GM21737 (cell line): ENCODE results near the gene A2M.

Experiments used
- ATAC-seq: cut with Tn5 transposase; IDR thresholded peaks from one replicate; pipeline ENCODE4 v1.9.1; 2021; ENCODE audit warnings: mild to moderate bottlenecking, moderate library complexity; ENCODE audit not compliant: unreplicated experiment

Gene A2M

GRCh38 chr12:9122091-9122609, 6.4 kb upstream of the A2M start:
- no peak for ATAC-seq

GRCh38 chr12:9120487-9121184, 4.9 kb upstream of the A2M start:
- no peak for ATAC-seq

GRCh38 chr12:9118158-9118557, 2.4 kb upstream of the A2M start:
- peak; percentile 52 for ATAC-seq

- ATAC-seq = no peak
Observed at GRCh38 chr12:9114946-9115345, 773 bp downstream of the A2M start.

- no peak for ATAC-seq
Observed at GRCh38 chr12:9113987-9114309, 1.8 kb downstream of the A2M start.

- ATAC-seq = no peak
Observed at GRCh38 chr12:9113296-9113986, 2.3 kb downstream of the A2M start.

GRCh38 chr12:9112076-9112853, 3.5 kb downstream of the A2M start:
- ATAC-seq = no peak

- ATAC-seq = no peak
Observed at GRCh38 chr12:9111525-9111924, 4.2 kb downstream of the A2M start.

GRCh38 chr12:9109737-9110491, 5.8 kb downstream of the A2M start:
- ATAC-seq = no peak

- no peak for ATAC-seq
Observed at GRCh38 chr12:9109213-9109522, 6.6 kb downstream of the A2M start.

- no peak for ATAC-seq
Observed at GRCh38 chr12:9108504-9109212, 7.1 kb downstream of the A2M start.

GRCh38 chr12:9107542-9107873, 8.2 kb downstream of the A2M start:
- ATAC-seq = no peak

- ATAC-seq = no peak
Observed at GRCh38 chr12:9106610-9107541, 8.8 kb downstream of the A2M start.

- ATAC-seq = no peak
Observed at GRCh38 chr12:9106067-9106466, 9.7 kb downstream of the A2M start.

- no peak for ATAC-seq
Observed at GRCh38 chr12:9104767-9105423, 10.8 kb downstream of the A2M start.

GRCh38 chr12:9104087-9104486, 11.6 kb downstream of the A2M start:
- ATAC-seq = no peak

- no peak for ATAC-seq
Observed at GRCh38 chr12:9103050-9103849, 12.5 kb downstream of the A2M start.

- ATAC-seq = no peak
Observed at GRCh38 chr12:9101018-9101687, 14.6 kb downstream of the A2M start.
